Keratinocyte (primary cell): ENCODE results near the gene PNPLA7. TPM values are rescaled to one million over a fixed set of nuclear protein-coding genes. Genes with fewer than 3 reads are reported as not detected.

Experiments
- DNase-seq: peaks from one replicate; pipeline ENCODE4 v3.0.0-alpha.2; 2011; ENCODE audit warnings: low read depth, missing footprints, low spot score
- FAIRE-seq: peaks from 2 replicates; lab custom pipeline; 2011; peaks lifted over from hg19 to GRCh38; lab: Jason Lieb, UNC
- H2AFZ ChIP-seq: 2 replicates; pipeline ENCODE4 v1.6.0; 2012; ENCODE audit warnings: low read length, control low read depth, inconsistent platforms; ENCODE audit not compliant: control insufficient read depth
- H3K27ac ChIP-seq: 2 replicates; pipeline ENCODE4 v1.5.1; 2011; ENCODE audit warnings: low read length; ENCODE audit not compliant: control insufficient read depth, insufficient read depth
- H3K27me3 ChIP-seq: 3 replicates; pipeline ENCODE4 v1.6.0; 2011; ENCODE audit warnings: low read length; ENCODE audit not compliant: control insufficient read depth, insufficient read depth; ENCODE audit errors: extremely low read depth
- H3K36me3 ChIP-seq, 2 experiments: 2 replicates in 1 of 2; 3 replicates in 1 of 2; pipeline ENCODE4 v1.5.1; 2011; ENCODE audit warnings: low read length in 2 of 2, mild to moderate bottlenecking in 1 of 2; ENCODE audit not compliant: control insufficient read depth in 2 of 2, insufficient read depth in 2 of 2; ENCODE audit errors: extremely low read depth in 1 of 2
- H3K4me1 ChIP-seq: 3 replicates; pipeline ENCODE4 v1.5.1; 2011; ENCODE audit warnings: low read length; ENCODE audit not compliant: control insufficient read depth, insufficient read depth; ENCODE audit errors: extremely low read depth
- H3K4me2 ChIP-seq: 3 replicates; pipeline ENCODE4 v1.6.0; 2011; ENCODE audit warnings: low read depth, low read length; ENCODE audit not compliant: control insufficient read depth, insufficient read depth; ENCODE audit errors: extremely low read depth
- H3K4me3 ChIP-seq, 3 experiments: fragments of 200-600 bp in 1 of 3; sonication (generic) in 1 of 3; 2 replicates in 2 of 3; 3 replicates in 1 of 3; pipeline ENCODE4 v1.5.1; 2011 to 2016; ENCODE audit warnings: low read length in 3 of 3, mild to moderate bottlenecking in 3 of 3, control low read depth in 2 of 3, inconsistent platforms in 1 of 3, low read depth in 1 of 3, mixed read lengths in 1 of 3, mixed run types in 1 of 3, moderate library complexity in 1 of 3; ENCODE audit not compliant: control insufficient read depth in 2 of 3, insufficient read depth in 2 of 3; ENCODE audit errors: extremely low read depth in 1 of 3
- H3K79me2 ChIP-seq: 2 replicates; pipeline ENCODE4 v1.6.0; 2012; ENCODE audit warnings: low read length; ENCODE audit not compliant: control insufficient read depth, insufficient read depth
- H3K9ac ChIP-seq: 3 replicates; pipeline ENCODE4 v1.6.0; 2011; ENCODE audit warnings: low read length; ENCODE audit not compliant: control insufficient read depth, insufficient read depth; ENCODE audit errors: extremely low read depth
- H3K9me1 ChIP-seq: 3 replicates; pipeline ENCODE4 v1.6.0; 2011; ENCODE audit warnings: low read length; ENCODE audit not compliant: control insufficient read depth, insufficient read depth; ENCODE audit errors: extremely low read depth
- H3K9me3 ChIP-seq: 2 replicates; pipeline ENCODE4 v1.5.1; 2012; ENCODE audit warnings: low read depth, low read length; ENCODE audit not compliant: control insufficient read depth
- H4K20me1 ChIP-seq: 3 replicates; pipeline ENCODE4 v1.6.0; 2011; ENCODE audit warnings: low read length; ENCODE audit not compliant: control insufficient read depth, insufficient read depth; ENCODE audit errors: extremely low read depth
- CTCF ChIP-seq, 3 experiments: IDR thresholded peaks in 1 of 3; conservative IDR thresholded peaks in 1 of 3; optimal IDR thresholded peaks in 1 of 3; 2 replicates in 2 of 3; 3 replicates in 1 of 3; pipeline versions ENCODE3 to v1.5.1; 2011; ENCODE audit warnings: low read length in 3 of 3, mild to moderate bottlenecking in 3 of 3, moderate library complexity in 2 of 3, control low read depth in 1 of 3, inconsistent platforms in 1 of 3; ENCODE audit not compliant: insufficient read depth in 2 of 3; ENCODE audit errors: extremely low read depth in 1 of 3
- EZH2 ChIP-seq: IDR thresholded peaks from one replicate; pipeline ENCODE4 v1.6.1; 2012; ENCODE audit warnings: inconsistent platforms, mild to moderate bottlenecking, low read length, moderate library complexity
- dilution Hi-C: fragments of 300-500 bp; cut with MboI; formaldehyde crosslinking; loops from one replicate; pipeline ENCODE4 v1.7.0; 2020; ENCODE audit warnings: low sequenced_read_pairs; ENCODE audit not compliant: extremely low pct_ligation_motif_present
- polyA plus RNA-seq, 5 experiments: library from polyadenylated mRNA; depleted of rRNA in 3 of 5; stranded (reverse) in 3 of 5; stranded (forward) in 1 of 5; unstranded in 1 of 5; fragments of >200 nt; gene quantifications; 1 replicate in 1 of 5; 2 replicates in 3 of 5; 3 replicates in 1 of 5; pipeline versions ENCODE4 v1.2.1 to v1.2.3, GENCODE V29; 2011 to 2012; ENCODE audit warnings: missing spikeins in 2 of 5, low read depth in 1 of 5, low replicate concordance in 1 of 5

Gene PNPLA7
- polyA plus RNA-seq, 1 donor (not counting 4 experiments of a cell fraction or from before 2014, with no cell fraction given): 0.34 TPM

DNA sequence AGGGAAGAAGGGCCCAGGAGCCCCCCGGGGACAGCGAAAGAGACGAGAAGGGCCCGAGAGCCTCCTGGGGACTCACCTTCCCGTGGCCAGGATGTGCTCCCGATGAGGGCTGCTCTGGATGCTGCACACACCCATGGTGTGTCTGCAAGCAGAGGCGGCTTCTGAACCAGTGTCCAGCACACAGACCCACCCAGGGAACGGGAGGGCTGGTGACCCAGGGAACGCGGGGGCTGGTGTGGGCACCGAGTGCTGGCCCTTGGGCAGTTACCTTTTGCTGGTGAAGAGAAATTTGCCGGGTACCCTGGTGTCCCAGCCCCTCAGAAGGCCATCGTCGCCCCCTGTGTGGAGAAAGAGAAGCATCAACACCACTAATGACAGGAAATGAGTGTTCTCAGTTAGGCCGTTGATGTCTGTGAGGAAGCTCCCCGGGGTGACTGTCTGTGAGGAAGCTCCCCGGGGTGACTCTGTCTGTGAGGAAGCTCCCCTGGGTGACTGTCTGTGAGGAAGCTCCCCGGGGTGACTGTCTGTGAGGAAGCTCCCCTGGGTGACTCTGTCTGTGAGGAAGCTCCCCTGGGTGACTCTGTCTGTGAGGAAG lies 14.7 kb upstream of the PNPLA7 start:
- dilution Hi-C loops: no loop called here
- no peak overlapping the region for H3K27ac ChIP-seq
- no peaks in the 10 kb centered on the region for H3K9me3 ChIP-seq
- no peak overlapping the region for H3K9ac ChIP-seq
- peaks cover 22 to 25% of the 10 kb centered on the region in 2 experiments for H3K36me3 ChIP-seq
- TF ChIP-seq CTCF (optimal IDR thresholded peaks at IDR 0.05 in 1 of 3, IDR thresholded peaks at IDR 0.05 in 1 of 3, conservative IDR thresholded peaks at IDR 0.05 in 1 of 3; ENCODE audit: extremely low read depth in 1 of 3, insufficient read depth in 2 of 3, low read length in 3 of 3) (no peak), EZH2 (no peak)
- FAIRE-seq: no peak
- H3K9me1 ChIP-seq: no peaks in the 10 kb centered on the region
- H3K4me2 ChIP-seq: no peak overlapping the region
- no peaks in the 10 kb centered on the region for H3K4me1 ChIP-seq
- no peak for DNase-seq
- H3K4me3 ChIP-seq: no peak overlapping the region
- H2AFZ ChIP-seq: no peak overlapping the region
- H3K27me3 ChIP-seq: no peaks in the 10 kb centered on the region
- peaks cover 6% of the 10 kb centered on the region for H3K79me2 ChIP-seq
- no peaks in the 10 kb centered on the region for H4K20me1 ChIP-seq

GRCh38 chr9:137564134-137564533 lies 13.9 kb upstream of the PNPLA7 start:
- FAIRE-seq (no peak), DNase-seq (no peak)
- no peak overlapping the region for H3K4me3 ChIP-seq
- no peaks in the 10 kb centered on the region for H3K9me3 ChIP-seq
- H3K79me2 ChIP-seq: peaks cover 2% of the 10 kb centered on the region
- dilution Hi-C loops: no loop called here
- H3K4me2 ChIP-seq: no peak overlapping the region
- no peak overlapping the region for H2AFZ ChIP-seq
- H3K9me1 ChIP-seq: no peaks in the 10 kb centered on the region
- no peaks in the 10 kb centered on the region for H3K4me1 ChIP-seq
- H3K27me3 ChIP-seq: no peaks in the 10 kb centered on the region
- no peak overlapping the region for H3K9ac ChIP-seq
- TF ChIP-seq EZH2 (no peak), CTCF (optimal IDR thresholded peaks at IDR 0.05 in 1 of 3, IDR thresholded peaks at IDR 0.05 in 1 of 3, conservative IDR thresholded peaks at IDR 0.05 in 1 of 3; ENCODE audit: extremely low read depth in 1 of 3, insufficient read depth in 2 of 3, low read length in 3 of 3) (no peak)
- peaks cover 25 to 26% of the 10 kb centered on the region in 2 experiments for H3K36me3 ChIP-seq
- no peak overlapping the region for H3K27ac ChIP-seq
- H4K20me1 ChIP-seq: no peaks in the 10 kb centered on the region
